SK-N-SH (cell line): ENCODE measurements around the gene ZNF3.
A peak's percentile ranks its signal among the peaks of the same experiment; 100 is the strongest.

ENCODE experiments used
- CHD2 ChIP-seq: fragments of 150-350 bp; IDR thresholded peaks from 2 replicates; pipeline ENCODE4 v1.6.1; 2018; ENCODE audit warnings: low read length; ENCODE audit not compliant: partially characterized antibody
- CTCF ChIP-seq: fragments of 200-600 bp; sonication (generic); IDR thresholded peaks from 2 replicates; pipeline ENCODE4 v1.6.1; 2017; ENCODE audit warnings: antibody characterized with exemption, mild to moderate bottlenecking, moderate library complexity
- EP300 ChIP-seq, 2 experiments: IDR thresholded peaks; 2 replicates each; pipeline versions ENCODE4 v1.4.0 to v1.6.1; 2012; ENCODE audit warnings: borderline replicate concordance in 1 of 2, low read depth in 1 of 2, low read length in 1 of 2
- EZH2phosphoT487 ChIP-seq: fragments of 200-600 bp; sonication (generic); IDR thresholded peaks from 2 replicates; pipeline ENCODE4 v1.6.1; 2017; ENCODE audit warnings: low read depth, mixed run types, mild to moderate bottlenecking, antibody characterized with exemption, moderate library complexity, borderline replicate concordance
- FOXM1 ChIP-seq: IDR thresholded peaks from 2 replicates; pipeline ENCODE4 v1.4.0; 2012; ENCODE audit warnings: low read depth, mild to moderate bottlenecking
- JUND ChIP-seq: IDR thresholded peaks from 2 replicates; pipeline ENCODE4 v1.4.0; 2012
- MXI1 ChIP-seq: IDR thresholded peaks from 2 replicates; pipeline ENCODE4 v1.6.1; 2012; ENCODE audit warnings: mild to moderate bottlenecking, low read depth, low read length, improper control_type of control experiment
- NRF1 ChIP-seq: IDR thresholded peaks from 2 replicates; pipeline ENCODE4 v1.6.1; 2012; ENCODE audit warnings: low read depth, mild to moderate bottlenecking, low read length
- POLR2AphosphoS5 ChIP-seq: IDR thresholded peaks from 2 replicates; pipeline ENCODE4 v1.6.1; 2012; ENCODE audit warnings: low read depth, low read length
- SMC3 ChIP-seq: IDR thresholded peaks from 2 replicates; pipeline ENCODE4 v1.6.1; 2012; ENCODE audit warnings: low read depth, low read length, improper control_type of control experiment
- YY1 ChIP-seq: IDR thresholded peaks from 2 replicates; pipeline ENCODE4 v1.4.0; 2012; ENCODE audit warnings: low read depth, mild to moderate bottlenecking

GRCh38 chr7:100065452-100066186 is 15.9 kb downstream of the ZNF3 start:
- TF ChIP-seq CTCF (no peak), MXI1 (no peak), NRF1 (no peak), POLR2AphosphoS5 (peak; percentile 75), FOXM1 (no peak), JUND (no peak; the same call in 1 of the 2 replicates), SMC3 (no peak), YY1 (no peak), EP300 (IDR thresholded peaks at IDR 0.05; ENCODE audit: borderline replicate concordance in 1 of 2, low read depth in 1 of 2, low read length in 1 of 2) (peak; percentile 16 to 55; a peak in 2 of 4 replicates), EZH2phosphoT487 (no peak), CHD2 (peak; percentile 64)
